Breast epithelium (tissue), 4 donors: ENCODE results near the gene ASB16. TPM values are rescaled to one million over a fixed set of nuclear protein-coding genes. Genes with fewer than 3 reads are reported as not detected.

Experiments
- DNase-seq, 2 donors: peaks; one replicate each; pipeline ENCODE4 v3.0.0-alpha.2; 2019; ENCODE audit warnings: low spot score in 2 of 2
- H3K27ac ChIP-seq, 2 donors: fragments of 200-600 bp; sonication (generic) in 1 of 2; one replicate each; pipeline ENCODE4 v1.5.1; 2016 to 2019; ENCODE audit warnings: mild to moderate bottlenecking in 1 of 2
- H3K27me3 ChIP-seq, 2 donors: fragments of 200-600 bp; sonication (generic) in 1 of 2; one replicate each; pipeline versions ENCODE4 v1.5.1 to v1.6.0; 2017 to 2019; ENCODE audit warnings: control low read depth in 1 of 2, mild to moderate bottlenecking in 1 of 2
- H3K36me3 ChIP-seq: fragments of 200-600 bp; one replicate; pipeline ENCODE4 v1.5.1; 2019
- H3K4me1 ChIP-seq, 2 donors: fragments of 200-600 bp; sonication (generic); one replicate each; pipeline ENCODE4 v1.5.1; 2016 to 2019; ENCODE audit warnings: control low read depth in 1 of 2
- H3K4me3 ChIP-seq, 3 donors: fragments of 200-600 bp; sonication (generic); 1 replicate in 2 of 3; 2 replicates in 1 of 3; pipeline ENCODE4 v1.5.1; 2016 to 2019; ENCODE audit warnings: mild to moderate bottlenecking in 3 of 3, moderate library complexity in 2 of 3
- H3K9me3 ChIP-seq, 2 donors: fragments of 200-600 bp; sonication (generic) in 1 of 2; one replicate each; pipeline ENCODE4 v1.5.1; 2016 to 2019; ENCODE audit warnings: control low read depth in 1 of 2
- CTCF ChIP-seq, 3 donors: fragments of 450-650 bp; IDR thresholded peaks; one replicate each; pipeline ENCODE4 v1.5.1; 2016 to 2017; ENCODE audit warnings: antibody characterized with exemption in 3 of 3, mild to moderate bottlenecking in 3 of 3, moderate library complexity in 3 of 3
- POLR2A ChIP-seq: fragments of 450-650 bp; IDR thresholded peaks from one replicate; pipeline ENCODE4 v1.6.1; 2016; ENCODE audit warnings: antibody characterized with exemption, mild to moderate bottlenecking, moderate library complexity
- POLR2AphosphoS5 ChIP-seq, 3 donors: sonication (generic); formaldehyde crosslinking; IDR thresholded peaks; one replicate each; pipeline ENCODE4 v1.6.1; 2017; ENCODE audit warnings: antibody characterized with exemption in 3 of 3
- intact Hi-C: fragments of 100-400 bp; cut with DNase I; formaldehyde crosslinking; loops from one replicate; pipeline ENCODE4 v1.15.1; 2023; ENCODE audit warnings: low total_unique reads
- total RNA-seq, 3 donors: library from RNA; depleted of rRNA; stranded (reverse); fragments of >200 nt; gene quantifications; one replicate each; pipeline ENCODE4 v1.1.0, GENCODE V29; 2016

The ASB16 gene
- total RNA-seq, 3 donors from 2014 or later: 0.29 to 0.33 TPM; not detected in 1

GRCh38 chr17:44187131-44187899 lies 16.8 kb downstream of the ASB16 start:
- peak overlapping the region; percentile 82 to 93 (median 84) for H3K4me3 ChIP-seq
- no peaks in the 10 kb centered on the region for H3K36me3 ChIP-seq
- peaks cover 0 to 10% of the 10 kb centered on the region in 2 donors for H3K4me1 ChIP-seq
- intact Hi-C loops: no loop called here
- no peaks in the 10 kb centered on the region for H3K9me3 ChIP-seq
- no peak for DNase-seq
- H3K27ac ChIP-seq: peak overlapping the region; percentile 97 to 99
- no peak for TF ChIP-seq POLR2AphosphoS5 (IDR thresholded peaks at IDR 0.05)
- no peak for TF ChIP-seq POLR2A
- no peak for TF ChIP-seq CTCF (IDR thresholded peaks at IDR 0.05)
- no peaks in the 10 kb centered on the region for H3K27me3 ChIP-seq

- H3K36me3 ChIP-seq: no peaks in the 10 kb centered on the region
- DNase-seq: no peak
- peaks cover 0 to 10% of the 10 kb centered on the region in 2 donors for H3K4me1 ChIP-seq
- no peaks in the 10 kb centered on the region for H3K27me3 ChIP-seq
- H3K27ac ChIP-seq: peak overlapping the region; percentile 97 to 99
- TF ChIP-seq POLR2A (no peak), CTCF (IDR thresholded peaks at IDR 0.05) (no peak), POLR2AphosphoS5 (IDR thresholded peaks at IDR 0.05) (no peak)
- peak overlapping the region in 1 of 3 donors; percentile 93 for H3K4me3 ChIP-seq
- no peaks in the 10 kb centered on the region for H3K9me3 ChIP-seq
- intact Hi-C loops: no loop called here
Measured at GRCh38 chr17:44188576-44189403, 18.3 kb downstream of the ASB16 start.

- no peak for TF ChIP-seq POLR2A
- H3K27me3 ChIP-seq: no peaks in the 10 kb centered on the region
- no peaks in the 10 kb centered on the region for H3K9me3 ChIP-seq
- intact Hi-C loops: no loop called here
- H3K4me1 ChIP-seq: peaks cover 0 to 3% of the 10 kb centered on the region in 2 donors
- H3K27ac ChIP-seq: no peak overlapping the region
- DNase-seq: no peak
- H3K4me3 ChIP-seq: no peak overlapping the region
- peaks cover 10% of the 10 kb centered on the region for H3K36me3 ChIP-seq
Measured at GRCh38 chr17:44190481-44190880, 20.0 kb downstream of the ASB16 start.

GRCh38 chr17:44191369-44191768 lies 20.9 kb downstream of the ASB16 start:
- no peak overlapping the region for H3K4me3 ChIP-seq
- H3K27me3 ChIP-seq: no peaks in the 10 kb centered on the region
- intact Hi-C loops: no loop called here
- peak overlapping the region; percentile 62 to 76 for H3K27ac ChIP-seq
- H3K9me3 ChIP-seq: no peaks in the 10 kb centered on the region
- H3K36me3 ChIP-seq: peaks cover 10% of the 10 kb centered on the region
- no peaks in the 10 kb centered on the region for H3K4me1 ChIP-seq
- DNase-seq: no peak
- TF ChIP-seq POLR2AphosphoS5 (IDR thresholded peaks at IDR 0.05): no peak
- no peak for TF ChIP-seq CTCF (IDR thresholded peaks at IDR 0.05)

- TF ChIP-seq CTCF (IDR thresholded peaks at IDR 0.05) (no peak), POLR2AphosphoS5 (IDR thresholded peaks at IDR 0.05) (no peak), POLR2A (no peak)
- no peak for DNase-seq
- peak overlapping the region; percentile 62 to 76 for H3K27ac ChIP-seq
- H3K9me3 ChIP-seq: no peaks in the 10 kb centered on the region
- H3K36me3 ChIP-seq: peaks cover 10% of the 10 kb centered on the region
- no peak overlapping the region for H3K4me3 ChIP-seq
- intact Hi-C loops: no loop called here
- no peaks in the 10 kb centered on the region for H3K4me1 ChIP-seq
- no peaks in the 10 kb centered on the region for H3K27me3 ChIP-seq
Measured at GRCh38 chr17:44191941-44192496, 21.5 kb downstream of the ASB16 start.
